ENCODE results near the gene COMMD1.

COMMD1 gene

DNA sequence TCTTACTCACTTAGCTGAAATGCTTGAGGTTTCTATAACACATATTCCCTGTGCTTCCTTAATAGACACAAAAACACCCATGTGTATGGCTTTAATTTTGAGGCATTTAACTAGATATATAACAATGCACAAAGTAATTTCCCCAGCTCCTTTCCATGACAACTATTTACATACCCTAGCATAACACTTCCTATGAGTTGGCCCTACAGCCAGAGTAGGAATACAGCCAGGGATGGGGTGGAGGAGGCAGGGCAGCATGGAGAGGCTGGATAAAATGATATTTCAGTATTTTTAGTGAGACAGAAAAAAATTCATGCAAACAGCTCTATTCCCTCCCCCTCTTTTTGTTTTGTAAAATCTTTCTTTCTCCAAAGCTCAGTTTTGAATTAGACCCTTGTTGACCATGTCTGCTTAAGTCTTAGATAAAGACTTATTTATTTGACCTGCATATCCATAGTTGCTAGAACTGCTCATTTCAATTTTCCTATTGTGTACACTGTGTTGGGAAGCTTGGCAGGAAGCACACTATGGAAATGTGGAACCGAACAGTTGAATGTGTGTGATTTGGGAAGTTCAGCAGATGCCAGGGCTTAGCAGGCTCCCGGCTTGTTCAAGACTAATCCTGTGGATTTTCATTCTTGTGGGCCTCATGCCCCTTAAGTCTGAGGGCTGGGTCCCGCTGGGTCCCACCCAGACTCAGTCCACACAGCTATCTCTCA lies 279.2 kb downstream of the COMMD1 start:
- ATAC-seq, result no peak

Data from activated CD4-positive, CD25-positive, alpha-beta regulatory T cell treated with anti-CD3 and anti-CD28 coated beads, Interleukin-2, amount 50 U/mL, for 24 hours (primary cell).